GM19238 (cell line): ENCODE measurements around the gene APOBEC3C.
"Not testable (repeated sequence)": the region's sequence is repeated elsewhere in the genome, so short reads cannot be mapped to it uniquely, and the experiment has no call there.

Experiments used
- DNase-seq: peaks from one replicate; pipeline ENCODE4 v3.0.0; 2011; ENCODE audit warnings: low spot score; ENCODE audit not compliant: insufficient read length

The APOBEC3C gene

GRCh38 chr22:38981992-38982927 is 31.8 kb upstream of the APOBEC3C start, which contains the start of gene APOBEC3B:
APOBEC3B (plus strand) TSS chr22:38982347; CDS start chr22:38982454, 107 bp downstream.
- peak; percentile 81 for DNase-seq

GRCh38 chr22:38984224-38984623 is 29.8 kb upstream of the APOBEC3C start:
- no peak for DNase-seq

- DNase-seq = not testable (repeated sequence)
Observed at GRCh38 chr22:38984784-38985757, 29.0 kb upstream of the APOBEC3C start.

GRCh38 chr22:38986629-38987028 is 27.4 kb upstream of the APOBEC3C start:
- DNase-seq = no peak

- DNase-seq = no peak
Observed at GRCh38 chr22:38987171-38987895, 26.7 kb upstream of the APOBEC3C start.

- DNase-seq = no peak
Observed at GRCh38 chr22:38989466-38989865, 24.6 kb upstream of the APOBEC3C start.

- not testable (repeated sequence) for DNase-seq
Observed at GRCh38 chr22:38992871-38993371, 21.1 kb upstream of the APOBEC3C start.

- no peak for DNase-seq
Observed at GRCh38 chr22:38996105-38996504, 18.0 kb upstream of the APOBEC3C start.

GRCh38 chr22:38997518-38997917 is 16.5 kb upstream of the APOBEC3C start:
- no peak for DNase-seq

GRCh38 chr22:39003165-39003638 is 10.9 kb upstream of the APOBEC3C start:
- DNase-seq = peak; percentile 71

GRCh38 chr22:39007177-39007576 is 6.9 kb upstream of the APOBEC3C start:
- DNase-seq = no peak

- DNase-seq = not testable (repeated sequence)
Observed at GRCh38 chr22:39008271-39008850, 5.7 kb upstream of the APOBEC3C start.

GRCh38 chr22:39010946-39011345 is 3.1 kb upstream of the APOBEC3C start:
- no peak for DNase-seq

- no peak for DNase-seq
Observed at GRCh38 chr22:39012533-39013511, 1.2 kb upstream of the APOBEC3C start.

- DNase-seq = not testable (repeated sequence)
Observed at GRCh38 chr22:39013561-39013941, 506 bp upstream of the APOBEC3C start.

- DNase-seq = not testable (repeated sequence)
Observed at GRCh38 chr22:39014723-39015121, 665 bp downstream of the APOBEC3C start.

GRCh38 chr22:39016592-39016991 is 2.5 kb downstream of the APOBEC3C start:
- no peak for DNase-seq

GRCh38 chr22:39017596-39018365 is 3.7 kb downstream of the APOBEC3C start:
- no peak for DNase-seq
